ENCODE results near the gene EXPH5. TPM values are rescaled to one million over a fixed set of nuclear protein-coding genes. Genes with fewer than 3 reads are reported as not detected.
"Not testable (repeated sequence)": the region's sequence is repeated elsewhere in the genome, so short reads cannot be mapped to it uniquely, and the experiment has no call there.

Gene EXPH5
- total RNA-seq, 1 donor from 2014 or later: 24.6 TPM

DNA sequence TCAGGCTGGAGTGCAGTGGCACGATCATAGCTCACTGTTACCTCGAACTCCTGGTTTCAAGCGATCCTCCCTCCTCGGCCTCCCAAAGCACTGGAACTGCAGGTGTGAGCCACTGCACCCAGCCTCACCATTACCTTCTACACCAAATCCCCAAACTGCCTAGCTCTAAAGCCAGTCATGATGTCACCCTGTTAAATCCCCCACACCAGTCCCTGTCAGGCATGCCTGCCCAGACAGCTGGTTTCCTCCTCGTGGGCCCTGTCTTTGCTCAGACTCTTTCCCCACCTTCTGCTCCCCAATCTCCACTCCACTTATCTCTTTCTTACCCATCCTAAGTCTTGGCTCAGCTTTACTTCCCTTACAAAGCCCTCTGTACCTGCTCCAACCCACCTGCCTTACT, 12.5 kb upstream of the EXPH5 start:
- peak; percentile 49 for ATAC-seq

DNA sequence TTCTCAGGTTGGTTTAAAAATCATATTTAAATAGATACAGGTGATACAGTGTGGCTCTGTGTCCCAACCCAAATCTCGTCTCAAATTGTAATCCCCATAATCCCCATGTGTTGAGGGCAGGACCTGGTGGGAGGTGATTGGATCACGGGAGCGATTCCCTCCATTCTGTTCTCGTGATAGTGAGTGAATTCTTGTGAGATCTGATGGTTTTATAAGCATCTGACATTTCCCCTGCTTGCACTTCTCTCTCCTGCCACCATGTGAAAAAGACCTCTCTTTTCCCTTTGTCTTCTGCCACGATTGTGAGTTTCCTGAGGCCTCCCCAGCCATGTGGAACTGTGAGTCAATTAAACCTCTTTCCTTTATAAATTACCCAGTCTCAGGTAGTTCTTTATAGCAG, 9.2 kb upstream of the EXPH5 start:
- not testable (repeated sequence) for ATAC-seq

DNA sequence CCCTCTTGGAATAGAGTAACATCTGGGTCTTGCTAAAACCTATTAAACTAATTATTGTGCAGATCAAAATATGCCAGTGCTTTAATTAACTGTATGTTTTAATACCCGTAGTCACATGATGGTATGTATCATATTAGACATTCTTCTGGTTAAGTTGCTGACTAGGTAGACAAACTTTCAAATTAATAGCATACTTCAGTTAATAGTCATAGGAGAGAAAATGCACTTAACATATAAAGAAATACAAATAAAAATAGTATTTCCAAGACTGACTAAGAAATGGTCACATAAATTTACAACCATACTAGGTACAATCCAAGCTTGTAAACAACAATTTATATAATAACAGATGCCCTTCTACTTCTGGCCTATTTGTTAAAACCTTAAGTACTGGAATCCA, 7.6 kb upstream of the EXPH5 start:
- no peak for ATAC-seq

DNA sequence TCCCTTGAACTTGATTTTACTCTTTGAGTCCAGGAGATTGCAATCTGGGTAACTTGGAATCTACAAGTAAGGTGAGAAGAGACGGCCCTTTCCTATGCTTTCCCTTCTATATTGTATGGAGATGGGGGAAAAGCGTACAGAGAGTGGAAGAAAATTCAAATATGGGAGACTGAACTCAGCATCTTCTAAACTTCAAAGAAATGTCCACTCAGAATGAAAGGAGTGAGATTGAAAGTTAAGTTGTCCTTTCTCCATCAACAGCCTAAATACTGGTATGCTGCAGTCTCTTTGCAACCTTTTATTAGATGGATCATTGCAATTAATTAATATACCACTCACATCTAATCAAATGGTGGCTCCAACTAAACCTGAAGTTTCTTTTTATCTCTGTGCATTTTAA, 6.4 kb upstream of the EXPH5 start:
- ATAC-seq: no peak

DNA sequence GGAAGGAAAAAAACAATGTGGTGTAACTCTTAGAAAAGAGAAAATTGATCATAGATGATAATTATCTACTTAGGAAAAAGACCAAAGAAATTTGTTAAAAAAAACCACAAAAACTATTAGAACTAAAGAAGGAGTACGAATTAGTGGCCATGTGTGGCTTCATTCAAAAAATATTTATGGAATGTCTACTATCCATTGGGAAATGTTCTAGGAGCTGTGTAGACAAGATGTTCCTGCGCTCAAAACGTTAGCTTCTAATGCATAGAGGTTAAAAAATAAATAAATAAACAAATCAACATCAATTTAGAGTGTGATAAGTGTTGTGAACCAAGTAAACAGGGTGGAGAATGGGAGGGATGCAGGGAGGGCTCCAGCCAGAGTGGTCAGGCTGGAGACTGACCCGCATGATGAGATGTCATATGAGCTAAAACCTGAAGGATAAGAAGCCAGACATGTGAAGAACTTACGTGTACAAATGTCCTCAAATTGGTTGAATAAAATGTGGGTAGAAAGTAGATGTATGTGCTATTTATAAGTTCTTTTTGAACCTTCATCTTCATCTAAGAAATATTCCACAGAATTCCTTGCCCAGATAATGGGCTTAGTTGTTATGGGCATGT, 4.3 kb upstream of the EXPH5 start:
- ATAC-seq: no peak

DNA sequence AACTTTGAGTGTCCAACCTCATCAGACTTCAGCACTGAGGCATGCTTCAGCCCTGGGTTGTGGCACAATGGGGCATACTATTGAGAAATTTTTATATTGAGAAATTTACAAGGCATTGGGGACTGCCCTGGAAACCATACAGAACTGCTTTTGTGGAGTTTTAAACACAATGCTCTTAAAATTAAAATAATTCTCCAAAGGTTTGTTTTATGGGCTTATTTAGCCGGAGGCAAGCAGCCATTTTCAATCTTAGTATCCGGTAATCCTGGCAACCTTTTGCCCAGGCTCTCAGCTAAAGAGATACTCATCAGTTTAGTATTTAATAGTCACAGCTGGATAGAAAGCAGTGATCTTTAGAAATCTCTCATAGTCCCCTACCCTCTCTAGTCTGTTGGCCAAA, 3.1 kb upstream of the EXPH5 start:
- ATAC-seq: no peak

DNA sequence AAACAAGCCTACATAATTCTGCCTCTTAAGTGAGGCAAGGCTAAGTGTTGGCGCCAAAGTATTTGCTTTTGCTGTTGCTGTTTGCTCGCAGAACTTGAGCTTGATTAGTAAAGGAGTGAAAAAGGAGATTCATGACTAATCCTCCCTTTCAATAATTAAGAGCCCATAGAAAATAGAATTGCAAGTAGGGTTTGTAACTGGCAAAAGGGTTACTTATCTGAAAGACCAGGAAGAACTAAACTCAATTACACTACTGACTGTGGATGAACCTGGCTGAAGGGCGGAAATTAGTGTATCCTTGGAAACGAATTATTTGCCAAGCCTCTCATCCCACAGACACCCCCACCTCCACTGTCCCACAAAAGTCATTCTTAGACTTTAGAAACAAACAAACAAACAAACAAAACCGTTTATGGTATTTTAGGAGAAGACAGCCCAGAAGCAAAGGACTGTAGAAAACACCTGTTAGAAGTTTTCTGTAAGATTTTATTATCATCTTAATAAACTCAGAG, 411 bp upstream of the EXPH5 start:
- no peak for ATAC-seq

DNA sequence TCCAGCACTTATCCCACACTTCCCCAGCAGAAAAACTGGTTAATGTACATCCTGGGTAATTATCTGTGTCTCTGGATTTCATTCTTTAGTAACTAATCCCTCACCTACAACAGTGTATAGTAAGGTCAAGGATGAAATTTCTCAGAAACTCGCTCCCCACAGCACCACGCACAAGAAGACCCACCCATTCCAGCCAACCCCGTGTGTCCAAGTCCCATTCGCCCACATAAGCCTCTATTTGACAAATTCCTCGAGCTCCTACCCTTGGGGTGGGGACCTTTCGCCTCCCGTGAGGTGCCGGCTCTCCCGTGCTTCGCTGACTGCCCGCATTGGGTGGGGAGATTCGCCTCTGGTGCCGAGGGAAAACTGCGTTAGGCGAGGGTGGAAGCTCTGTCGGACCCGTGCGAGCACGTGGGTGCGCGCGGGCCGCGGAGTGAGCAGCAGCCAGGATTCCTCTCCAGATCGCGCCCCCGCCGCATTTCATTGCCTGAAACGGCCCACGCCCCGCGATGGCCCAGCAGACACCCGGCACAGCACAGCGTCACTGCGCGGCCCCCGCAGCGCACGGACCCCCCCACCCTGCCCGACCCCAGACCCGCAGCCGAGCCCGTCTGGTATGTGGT, 866 bp downstream of the EXPH5 start:
- ATAC-seq: peak; percentile 5

DNA sequence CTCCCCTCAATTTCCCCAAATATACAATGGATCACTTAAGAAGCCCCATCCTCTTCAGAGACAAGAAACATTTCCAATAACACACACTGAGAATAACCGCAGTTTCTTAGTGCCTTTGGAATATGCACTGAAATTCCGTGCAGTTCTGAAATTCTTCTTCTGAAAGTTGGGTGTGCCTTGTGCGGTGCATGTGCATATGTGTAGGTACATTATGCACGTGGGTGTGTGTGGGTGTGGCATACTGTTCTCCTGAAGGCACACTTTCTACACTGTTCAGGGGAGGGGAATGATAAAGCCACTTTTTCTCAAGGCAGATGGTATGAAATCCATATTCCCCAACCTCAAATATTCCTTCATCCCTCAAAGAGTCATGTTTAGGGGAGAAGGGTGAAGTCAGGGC, 1.7 kb downstream of the EXPH5 start:
- peak; percentile 44 for ATAC-seq

DNA sequence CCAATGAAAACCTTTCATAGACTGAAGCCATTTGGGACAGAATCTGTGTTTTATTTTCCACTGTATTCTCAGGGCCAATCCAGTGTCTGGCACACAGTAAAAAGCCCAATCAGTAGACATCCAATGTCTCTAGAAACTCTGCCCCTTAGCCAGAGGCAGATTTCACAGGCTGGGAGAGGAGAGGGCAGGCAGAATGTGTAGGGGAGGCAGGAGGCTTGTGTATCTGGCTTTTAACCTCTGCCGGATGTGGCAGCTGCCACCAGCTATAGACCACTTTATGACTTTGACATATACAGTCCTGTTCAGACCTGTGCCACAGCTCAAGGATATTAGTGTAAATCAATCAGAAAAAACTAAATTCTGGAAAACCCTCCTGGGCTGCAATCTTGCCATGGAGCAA, 4.4 kb downstream of the EXPH5 start:
- ATAC-seq: no peak

DNA sequence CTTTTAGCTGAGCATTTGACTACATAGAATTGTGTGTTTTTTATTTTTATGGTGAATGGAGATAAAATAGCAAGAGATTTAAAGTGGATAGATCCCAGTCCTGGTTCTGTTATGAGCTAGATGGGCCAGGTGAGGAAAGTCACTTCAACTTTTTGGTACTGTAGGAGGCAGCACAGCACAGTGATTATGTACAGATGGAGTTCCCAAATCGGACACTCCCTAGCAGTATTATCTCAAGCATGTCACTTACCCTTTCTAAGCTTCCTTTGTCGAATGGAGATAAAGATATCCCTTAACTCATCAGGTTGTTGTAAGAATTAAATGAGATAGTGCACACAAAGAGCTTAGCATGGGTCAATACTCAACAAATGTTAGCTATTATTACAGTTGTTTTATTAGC, 5.3 kb downstream of the EXPH5 start:
- ATAC-seq: no peak

DNA sequence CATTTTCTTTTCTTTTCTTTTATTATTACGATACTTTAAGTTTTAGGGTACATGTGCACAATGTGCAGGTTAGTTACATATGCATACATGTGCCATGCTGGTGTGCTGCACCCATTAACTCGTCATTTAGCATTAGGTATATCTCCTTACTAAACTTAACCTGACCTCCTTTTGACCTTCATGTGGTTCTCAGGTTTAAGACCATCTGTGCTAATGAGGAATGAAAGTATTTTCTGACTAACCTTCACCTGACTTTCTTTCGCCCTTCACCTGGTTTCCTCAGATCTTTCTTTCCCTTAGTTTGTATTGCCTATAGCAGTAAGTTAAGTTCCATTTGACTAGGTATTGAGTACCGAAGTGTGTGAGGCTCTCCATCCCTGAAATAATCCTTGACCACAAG, 6.5 kb downstream of the EXPH5 start:
- no peak for ATAC-seq

DNA sequence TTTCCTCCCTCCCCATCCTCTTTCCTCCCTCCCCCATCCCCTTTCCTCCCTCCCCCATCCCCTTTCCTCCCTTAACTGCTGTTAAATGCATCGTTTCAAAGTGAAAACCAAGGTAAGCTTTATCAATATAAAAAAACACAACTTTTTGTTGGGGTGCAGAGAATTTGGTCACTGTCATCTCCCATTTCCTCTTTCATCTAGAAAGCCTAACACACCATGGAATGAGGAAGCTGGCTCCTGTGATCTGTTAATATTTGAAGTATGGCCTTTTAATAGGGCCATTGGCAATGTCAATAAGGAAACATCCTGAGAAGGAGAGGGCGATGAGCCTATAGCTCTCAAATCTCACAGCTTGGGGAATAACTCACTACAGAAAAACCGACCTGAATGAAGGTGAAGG, 7.0 kb downstream of the EXPH5 start:
- ATAC-seq: peak; percentile 33

DNA sequence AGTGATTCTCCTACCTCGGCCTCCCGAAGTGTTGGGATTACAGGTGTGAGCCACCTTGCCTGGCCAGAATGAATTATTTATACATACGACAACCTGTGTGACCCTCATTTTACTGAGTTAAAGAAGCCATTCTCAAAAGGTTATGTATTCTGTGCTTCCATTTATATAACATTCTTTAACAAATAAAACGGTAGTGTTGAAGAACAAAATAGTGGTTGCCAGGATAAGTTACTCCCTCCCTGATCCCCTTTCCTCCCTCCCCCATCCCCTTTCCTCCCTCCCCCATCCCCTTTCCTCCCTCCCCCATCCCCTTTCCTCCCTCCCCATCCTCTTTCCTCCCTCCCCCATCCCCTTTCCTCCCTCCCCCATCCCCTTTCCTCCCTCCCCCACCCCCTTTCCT, 7.4 kb downstream of the EXPH5 start:
- not testable (repeated sequence) for ATAC-seq

DNA sequence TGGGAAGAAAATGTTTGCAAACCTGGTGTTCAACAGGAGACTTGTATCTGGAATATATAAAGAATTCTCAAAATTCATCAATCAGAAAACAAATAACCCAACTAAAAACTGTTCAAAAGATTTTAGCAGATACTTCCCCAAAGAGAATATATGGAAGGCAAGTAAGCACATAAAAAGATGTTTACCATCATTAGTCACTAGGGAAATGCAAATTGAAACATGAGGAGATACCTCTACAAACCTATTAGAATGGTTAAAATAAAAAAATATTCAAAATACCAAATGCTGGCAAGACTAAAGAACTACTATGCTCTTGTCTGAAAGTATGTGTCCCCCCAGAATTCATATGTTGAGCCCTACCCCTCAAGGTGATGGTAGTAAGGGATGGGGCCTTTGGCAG, 8.6 kb downstream of the EXPH5 start:
- no peak for ATAC-seq

DNA sequence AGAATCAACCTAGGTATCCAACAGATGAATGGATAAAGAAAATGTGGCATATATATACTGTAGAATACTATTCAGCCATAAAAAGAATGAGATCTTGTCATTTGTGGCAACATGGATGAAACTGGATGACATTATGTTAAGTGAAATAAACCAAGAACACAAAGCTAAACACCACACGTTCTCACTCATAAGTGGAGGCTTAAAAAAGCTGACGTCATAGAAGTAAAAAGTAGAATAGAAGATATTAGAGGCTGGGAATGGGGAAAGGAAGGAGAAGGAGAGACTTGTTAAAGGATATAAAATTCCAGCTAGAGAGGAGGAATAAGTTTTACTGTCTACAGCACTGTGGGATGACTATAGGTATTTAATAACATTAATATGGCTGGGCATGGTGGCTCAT, 12.9 kb downstream of the EXPH5 start:
- ATAC-seq: no peak

DNA sequence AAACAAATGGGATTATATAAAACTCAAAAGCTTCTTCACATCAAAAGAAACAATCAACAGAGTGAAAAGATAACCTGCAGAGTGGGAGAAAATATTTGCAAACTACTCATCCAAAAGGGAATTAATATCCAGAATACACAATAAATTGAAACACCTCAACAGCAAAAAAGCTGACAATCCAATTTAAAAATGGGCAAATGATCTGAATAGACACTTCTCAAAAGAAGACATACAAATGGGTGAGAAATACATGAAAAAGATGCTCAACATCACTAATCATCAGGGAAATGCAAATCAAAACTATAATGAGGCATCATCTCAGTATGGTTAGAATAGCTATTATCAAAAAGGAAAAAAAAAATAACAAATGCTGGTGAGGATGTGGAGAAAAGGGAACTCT, 13.5 kb downstream of the EXPH5 start:
- ATAC-seq: no peak

DNA sequence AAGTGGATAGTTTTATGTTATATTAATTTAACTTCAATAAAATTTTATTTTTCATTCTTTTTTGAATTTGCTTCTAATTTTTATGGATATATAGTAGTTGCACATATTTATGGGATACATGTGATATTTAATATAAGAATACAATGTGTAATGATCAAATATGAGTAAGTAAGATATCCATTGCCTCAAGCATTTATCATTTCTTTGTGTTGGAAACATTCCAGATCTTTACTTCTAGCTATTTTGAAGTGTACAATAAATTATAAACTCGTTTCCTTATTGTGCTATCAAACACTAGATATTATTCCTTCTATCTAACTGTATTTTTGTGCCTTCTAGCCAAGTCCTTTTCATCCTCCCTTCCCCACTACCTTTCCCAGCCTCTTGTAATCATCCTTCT, 17.0 kb downstream of the EXPH5 start:
- no peak for ATAC-seq

DNA sequence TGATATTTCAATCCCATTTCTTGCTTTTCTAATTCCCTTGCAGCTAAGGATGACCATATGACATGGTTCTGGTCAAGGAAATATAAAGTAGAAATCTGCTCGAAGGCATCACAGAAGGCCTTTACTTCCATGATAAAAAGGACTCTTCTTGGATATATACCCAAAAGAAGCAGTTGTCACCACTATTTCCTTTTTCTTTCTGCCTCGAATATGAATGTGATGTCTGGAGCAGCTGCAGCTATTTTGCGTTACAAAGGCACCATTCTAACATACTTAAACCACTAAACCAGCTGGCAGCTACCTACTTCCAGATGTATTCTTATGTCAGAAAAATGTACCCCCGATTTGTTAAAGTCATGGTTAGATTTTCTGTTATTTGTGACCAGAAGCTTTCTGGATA, 18.9 kb downstream of the EXPH5 start:
- no peak for ATAC-seq

DNA sequence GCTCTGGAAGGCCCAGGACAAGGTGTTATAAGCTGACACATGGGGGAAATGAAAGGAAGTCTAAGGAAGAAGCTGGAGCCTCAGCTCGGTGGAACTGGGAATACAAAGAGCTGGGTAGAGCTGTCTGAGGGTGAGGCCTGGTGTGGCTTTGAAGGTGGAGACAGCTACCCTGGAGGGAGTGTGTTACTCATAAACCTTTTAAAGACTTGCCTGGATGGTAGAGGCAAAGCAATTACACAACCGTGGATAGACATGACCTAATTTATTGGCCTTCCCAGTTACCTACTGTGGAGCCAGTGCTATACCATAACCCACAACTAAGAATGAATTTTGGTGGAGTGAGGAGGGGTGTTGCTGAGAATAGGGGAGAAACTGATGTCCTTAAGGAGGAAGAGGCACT, 22.6 kb downstream of the EXPH5 start:
- ATAC-seq: peak; percentile 99

DNA sequence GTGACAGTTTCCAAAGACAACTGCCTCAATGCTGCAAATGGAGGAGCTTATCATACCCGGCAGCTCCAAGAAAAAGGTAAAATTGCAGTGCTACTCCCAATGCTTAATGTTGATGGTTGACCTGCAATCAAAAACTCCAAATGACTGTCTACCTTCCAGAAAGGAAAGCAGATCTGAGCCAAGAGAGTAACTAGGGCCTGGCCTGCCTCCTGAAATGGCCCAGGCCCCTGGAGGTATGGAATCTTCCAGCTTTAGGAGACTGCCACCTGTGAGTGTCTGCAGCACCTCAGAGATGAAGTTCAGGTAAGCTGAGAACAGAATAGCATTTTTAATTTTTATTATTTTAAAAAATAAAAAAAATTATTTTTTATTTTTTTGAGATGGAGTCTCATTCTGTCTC, 23.7 kb downstream of the EXPH5 start:
- no peak for ATAC-seq

DNA sequence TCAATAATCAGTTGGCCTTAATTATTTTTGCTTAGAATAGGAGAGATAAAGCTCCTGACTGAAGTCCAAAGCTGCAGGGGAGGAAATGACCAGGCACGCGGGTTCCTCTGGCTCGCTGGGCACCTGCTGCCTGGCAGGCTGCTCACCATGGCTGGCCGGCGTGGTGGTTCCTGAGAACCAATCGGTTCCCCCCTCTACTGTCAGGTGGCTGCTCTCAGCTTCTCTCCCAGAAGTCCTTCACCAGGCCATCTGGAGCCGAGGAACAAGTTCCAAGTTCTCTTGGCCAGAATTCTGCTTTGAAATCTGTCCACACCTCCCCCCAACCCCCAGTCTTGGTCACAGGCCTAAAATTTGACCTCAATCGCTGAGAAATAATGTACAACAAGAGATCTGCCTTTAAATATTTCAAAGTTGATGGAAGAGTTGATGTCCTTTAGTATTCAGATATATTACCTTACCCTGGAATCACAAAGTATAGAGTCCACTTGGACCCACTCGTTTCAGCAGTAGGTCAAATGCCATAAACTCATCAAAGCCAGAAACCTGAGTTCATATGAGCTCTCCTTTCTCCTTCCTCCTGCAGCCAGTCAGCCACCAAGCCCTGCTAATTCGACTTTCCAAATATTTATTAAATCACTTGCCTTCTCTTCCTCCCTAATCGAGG, 25.2 kb downstream of the EXPH5 start:
- ATAC-seq: no peak

DNA sequence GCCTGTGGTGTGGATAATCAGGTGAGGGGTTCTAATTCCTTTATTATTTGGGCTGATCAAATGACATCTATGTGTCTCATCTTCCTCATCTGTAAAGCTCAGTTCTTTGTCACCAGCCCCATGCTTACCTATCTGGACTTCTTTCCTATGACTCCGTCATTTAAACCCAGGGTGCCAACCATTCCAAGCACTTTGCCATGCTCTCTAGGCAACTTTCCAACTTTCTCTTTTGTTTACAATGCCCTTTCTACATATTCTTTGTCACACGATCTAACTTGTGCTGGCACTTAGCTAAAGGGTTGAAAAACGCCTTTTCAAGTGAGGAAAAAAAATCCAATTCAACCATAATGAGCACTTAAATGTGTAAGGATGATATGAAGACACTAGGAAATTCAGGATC, 27.9 kb downstream of the EXPH5 start:
- ATAC-seq: no peak

Data from esophagus mucosa (tissue), 1 donor.